ENCODE measurements around the gene CCL2. TPM values are rescaled to one million over a fixed set of nuclear protein-coding genes. Genes with fewer than 3 reads are reported as not detected.

The CCL2 gene
- total and polyA plus RNA-seq, 2 donors (not counting 1 experiment from before 2014, with no cell fraction given): 4.4 TPM; not detected in 1

DNA sequence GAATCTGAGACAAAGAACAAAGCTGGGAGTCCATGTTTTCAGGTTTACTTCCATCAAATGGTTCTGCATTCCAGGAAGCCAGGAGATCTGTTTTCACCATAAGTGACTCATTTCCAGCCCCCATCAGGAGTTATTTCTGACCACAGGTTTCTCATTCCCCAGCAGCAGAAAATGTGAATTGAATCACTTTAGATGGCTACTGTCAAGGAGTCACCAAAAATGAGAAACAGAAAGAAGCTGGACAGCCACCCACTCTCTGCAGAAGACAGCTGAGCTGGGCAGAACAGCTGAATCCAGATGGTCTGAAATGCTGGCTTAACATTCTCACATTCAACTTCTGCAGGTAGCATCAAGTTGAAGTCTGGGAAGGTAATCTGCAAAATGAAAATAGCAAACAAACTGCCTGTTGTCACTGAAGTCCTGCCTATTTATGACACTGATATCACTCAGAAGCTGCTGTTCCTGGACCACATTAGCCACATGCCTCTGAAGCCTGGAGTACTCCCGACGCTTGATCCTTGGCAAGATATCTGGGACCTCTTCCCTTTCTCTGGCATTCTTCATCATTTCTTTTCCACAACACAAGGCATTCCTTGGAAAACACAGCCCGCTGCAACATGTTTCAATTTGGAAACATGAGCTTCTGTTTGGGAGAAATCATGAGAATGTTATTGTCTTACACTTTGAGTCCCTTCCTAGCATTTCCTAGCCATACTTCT lies 45.7 kb downstream of the CCL2 start:
- POLR2A ChIA-PET: no interaction called here
- H3K27ac Mint-ChIP-seq: no peak overlapping the region
- Histone ChIP-seq H3K4me2 (replicated peaks; ENCODE audit: low read depth, low read length, poor library complexity, severe bottlenecking) (no peak overlapping the region), H3K79me2 (ENCODE audit: control insufficient read depth, insufficient read depth, low read length) (no peaks in the 10 kb centered on the region), H2AFZ (ENCODE audit: insufficient read depth, low read depth, low read length, poor library complexity, severe bottlenecking) (no peak overlapping the region), H3K27ac (ENCODE audit: low read length in 2 of 2) (no peak overlapping the region), H3K9me3 (ENCODE audit: control extremely low read depth in 1 of 3, control insufficient read depth in 2 of 3, insufficient read depth in 1 of 3, low read length in 2 of 3) (no peaks in the 10 kb centered on the region), H3K4me1 (ENCODE audit: control insufficient read depth in 2 of 2, insufficient read depth in 2 of 2, low read length in 2 of 2) (peaks cover 6 to 9% of the 10 kb centered on the region in 2 donors), H4K20me1 (ENCODE audit: control insufficient read depth, insufficient read depth, low read length, poor library complexity, severe bottlenecking) (no peaks in the 10 kb centered on the region), H3K36me3 (replicated peaks in 1 of 2; ENCODE audit: control extremely low read depth in 1 of 2, control insufficient read depth in 1 of 2, extremely low read depth in 1 of 2, insufficient read depth in 2 of 2, low read length in 1 of 2) (no peaks in the 10 kb centered on the region), H3K27me3 (replicated peaks in 1 of 4; ENCODE audit: control extremely low read depth in 1 of 4, control insufficient read depth in 3 of 4, insufficient read depth in 4 of 4, low read length in 3 of 4) (peaks cover 0 to 12% (median under 1%) of the 10 kb centered on the region in 4 experiments), H3K9ac (ENCODE audit: low read length) (no peak overlapping the region), H3K4me3 (ENCODE audit: control extremely low read depth in 1 of 5, extremely low read depth in 1 of 5, insufficient read depth in 1 of 5, low read depth in 2 of 5, low read length in 4 of 5) (no peak overlapping the region)
- intact Hi-C loops (cut with micrococcal nuclease): no loop called here
- WGBS (ENCODE audit: insufficient coverage): 100% methylated on average over 2 of the region's 3 CpGs
- TF ChIP-seq, protein P1, sequence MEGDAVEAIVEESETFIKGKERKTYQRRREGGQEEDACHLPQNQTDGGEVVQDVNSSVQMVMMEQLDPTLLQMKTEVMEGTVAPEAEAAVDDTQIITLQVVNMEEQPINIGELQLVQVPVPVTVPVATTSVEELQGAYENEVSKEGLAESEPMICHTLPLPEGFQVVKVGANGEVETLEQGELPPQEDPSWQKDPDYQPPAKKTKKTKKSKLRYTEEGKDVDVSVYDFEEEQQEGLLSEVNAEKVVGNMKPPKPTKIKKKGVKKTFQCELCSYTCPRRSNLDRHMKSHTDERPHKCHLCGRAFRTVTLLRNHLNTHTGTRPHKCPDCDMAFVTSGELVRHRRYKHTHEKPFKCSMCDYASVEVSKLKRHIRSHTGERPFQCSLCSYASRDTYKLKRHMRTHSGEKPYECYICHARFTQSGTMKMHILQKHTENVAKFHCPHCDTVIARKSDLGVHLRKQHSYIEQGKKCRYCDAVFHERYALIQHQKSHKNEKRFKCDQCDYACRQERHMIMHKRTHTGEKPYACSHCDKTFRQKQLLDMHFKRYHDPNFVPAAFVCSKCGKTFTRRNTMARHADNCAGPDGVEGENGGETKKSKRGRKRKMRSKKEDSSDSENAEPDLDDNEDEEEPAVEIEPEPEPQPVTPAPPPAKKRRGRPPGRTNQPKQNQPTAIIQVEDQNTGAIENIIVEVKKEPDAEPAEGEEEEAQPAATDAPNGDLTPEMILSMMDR (IDR thresholded peaks at IDR 0.05): no peak
- no peak for TF ChIP-seq EZH2 (IDR thresholded peaks at IDR 0.05; ENCODE audit: borderline replicate concordance, insufficient read depth, low read depth, low read length, poor library complexity, severe bottlenecking)
- peaks cover 13% of the 10 kb centered on the region for H3K4me1 Mint-ChIP-seq
- CTCF ChIA-PET: interaction anchor here (1.4 kb wide), 1 partner anchor 63 kb away, joined by 5 read pairs; the partner anchor contains the start of gene CCL1
- H3K4me3 Mint-ChIP-seq: no peak overlapping the region
- peaks cover 40% of the 10 kb centered on the region for H3K27me3 Mint-ChIP-seq
- DNase-seq (no peak), ATAC-seq (ENCODE audit: low read depth) (no peak)
- H3K9me3 Mint-ChIP-seq (ENCODE audit: insufficient read depth): no peaks in the 10 kb centered on the region

DNA sequence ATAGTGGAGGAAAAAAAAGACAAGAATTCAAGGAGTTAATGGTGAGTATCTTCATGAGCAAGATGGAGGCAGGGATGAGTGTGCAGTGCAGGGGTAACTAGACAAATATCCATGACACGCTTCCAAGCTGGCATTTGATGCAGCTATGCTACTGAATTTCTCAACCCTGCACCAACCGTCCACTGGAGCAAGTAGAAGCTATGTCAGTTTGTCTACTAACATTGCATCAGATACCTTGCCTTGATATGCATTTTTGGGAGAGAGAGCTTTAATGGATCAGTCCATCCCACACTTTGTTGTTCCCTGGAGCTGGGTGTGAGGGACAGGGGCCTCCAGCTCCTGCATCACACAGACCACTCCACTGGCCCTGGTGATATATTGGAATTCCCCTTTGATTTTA lies 46.9 kb downstream of the CCL2 start:
- intact Hi-C loops (cut with micrococcal nuclease): no loop called here
- H3K4me3 Mint-ChIP-seq: no peak overlapping the region
- Histone ChIP-seq H3K9me3 (ENCODE audit: control extremely low read depth in 1 of 3, control insufficient read depth in 2 of 3, insufficient read depth in 1 of 3, low read length in 2 of 3) (no peaks in the 10 kb centered on the region), H3K9ac (ENCODE audit: low read length) (no peak overlapping the region), H3K4me2 (replicated peaks; ENCODE audit: low read depth, low read length, poor library complexity, severe bottlenecking) (no peak overlapping the region), H3K27ac (ENCODE audit: low read length in 2 of 2) (no peak overlapping the region), H2AFZ (ENCODE audit: insufficient read depth, low read depth, low read length, poor library complexity, severe bottlenecking) (no peak overlapping the region), H3K4me1 (ENCODE audit: control insufficient read depth in 2 of 2, insufficient read depth in 2 of 2, low read length in 2 of 2) (peaks cover 6 to 9% of the 10 kb centered on the region in 2 donors), H4K20me1 (ENCODE audit: control insufficient read depth, insufficient read depth, low read length, poor library complexity, severe bottlenecking) (no peaks in the 10 kb centered on the region), H3K27me3 (replicated peaks in 1 of 4; ENCODE audit: control extremely low read depth in 1 of 4, control insufficient read depth in 3 of 4, insufficient read depth in 4 of 4, low read length in 3 of 4) (peaks cover 0 to 15% (median 2%) of the 10 kb centered on the region in 4 experiments), H3K4me3 (ENCODE audit: control extremely low read depth in 1 of 5, extremely low read depth in 1 of 5, insufficient read depth in 1 of 5, low read depth in 2 of 5, low read length in 4 of 5) (no peak overlapping the region), H3K36me3 (replicated peaks in 1 of 2; ENCODE audit: control extremely low read depth in 1 of 2, control insufficient read depth in 1 of 2, extremely low read depth in 1 of 2, insufficient read depth in 2 of 2, low read length in 1 of 2) (no peaks in the 10 kb centered on the region), H3K79me2 (ENCODE audit: control insufficient read depth, insufficient read depth, low read length) (no peaks in the 10 kb centered on the region)
- no peaks in the 10 kb centered on the region for H3K9me3 Mint-ChIP-seq (ENCODE audit: insufficient read depth)
- ChIA-PET CTCF (interaction anchor here (1.4 kb wide), 1 partner anchor 62 kb away, joined by 5 read pairs; the partner anchor contains the start of gene CCL1), POLR2A (no interaction called here)
- no peak for DNase-seq
- peaks cover 13% of the 10 kb centered on the region for H3K4me1 Mint-ChIP-seq
- H3K27ac Mint-ChIP-seq: no peak overlapping the region
- no peak for ATAC-seq (ENCODE audit: low read depth)
- H3K27me3 Mint-ChIP-seq: peaks cover 47% of the 10 kb centered on the region
- WGBS (ENCODE audit: insufficient coverage): 100% methylated on average over 1 of the region's 2 CpGs
- TF ChIP-seq, protein P1 (IDR thresholded peaks at IDR 0.05): no peak
- no peak for TF ChIP-seq EZH2 (IDR thresholded peaks at IDR 0.05; ENCODE audit: borderline replicate concordance, insufficient read depth, low read depth, low read length, poor library complexity, severe bottlenecking)

Measured in B cell (primary cell).